Mucosa of descending colon (tissue), 3 donors: ENCODE measurements around the gene TARS3. TPM values are rescaled to one million over a fixed set of nuclear protein-coding genes. Genes with fewer than 3 reads are reported as not detected.

Experiments
- ATAC-seq: fragments of 200-7000 bp; cut with Tn5 transposase; one replicate; pipeline ENCODE4 v1.9.1; 2020; ENCODE audit warnings: mild to moderate bottlenecking, moderate library complexity
- DNase-seq, 3 donors: peaks; one replicate each; pipeline ENCODE4 v3.0.0-alpha.2; 2020
- H3K36me3 ChIP-seq: fragments of 200-600 bp; one replicate; pipeline ENCODE4 v1.8.0; 2021; ENCODE audit warnings: low read depth, mild to moderate bottlenecking
- H3K4me1 ChIP-seq: fragments of 200-600 bp; one replicate; pipeline ENCODE4 v1.8.0; 2021; ENCODE audit warnings: low read depth, mild to moderate bottlenecking
- H3K4me3 ChIP-seq: fragments of 200-600 bp; one replicate; pipeline ENCODE4 v1.8.0; 2021; ENCODE audit warnings: mild to moderate bottlenecking
- H3K9me3 ChIP-seq: fragments of 200-600 bp; one replicate; pipeline ENCODE4 v1.8.0; 2021; ENCODE audit warnings: mild to moderate bottlenecking
- CTCF ChIP-seq: fragments of 200-600 bp; IDR thresholded peaks from one replicate; pipeline ENCODE4 v1.8.0; 2022; ENCODE audit warnings: antibody characterized with exemption, mild to moderate bottlenecking
- intact Hi-C, 2 donors: fragments of 100-400 bp; cut with DNase I in 1 of 2; cut with micrococcal nuclease in 1 of 2; formaldehyde crosslinking; loops; one replicate each; pipeline versions ENCODE4 v1.11.0 to v1.11.1; 2022; cut with DNase I, micrococcal nuclease
- total RNA-seq, 3 donors: library from RNA; stranded (reverse); fragmentation: NEBNext Ultra II Directional in 2 of 3; extraction: Animal tissue kit (Norgen Biotek cat#: 25700) in 2 of 3; gene quantifications; one replicate each; pipeline versions ENCODE4 v1.2.1 to v1.2.4, GENCODE V29; 2021 to 2023
- donor health status: DM: no; HTN: no; CAD: no; lungs with moderate emphysema.
- donor health status: DM: no; HTN: no; CAD: no.
- donor health status: DM: no; HTN: yes; CAD: no.

The TARS3 gene
- total RNA-seq, 3 donors from 2014 or later, result 7.3 to 22.6 (median 9.2) TPM

- Histone ChIP-seq H3K4me1 (no peaks in the 10 kb centered on the region), H3K4me3 (no peak overlapping the region), H3K9me3 (no peaks in the 10 kb centered on the region), H3K36me3 (no peaks in the 10 kb centered on the region)
- intact Hi-C loops, result no loop called here
- DNase-seq (no peak), ATAC-seq (no peak)
- TF ChIP-seq CTCF, result no peak
Observed at GRCh38 chr15:101607108-101607507, 117.2 kb downstream of the TARS3 start.

DNA sequence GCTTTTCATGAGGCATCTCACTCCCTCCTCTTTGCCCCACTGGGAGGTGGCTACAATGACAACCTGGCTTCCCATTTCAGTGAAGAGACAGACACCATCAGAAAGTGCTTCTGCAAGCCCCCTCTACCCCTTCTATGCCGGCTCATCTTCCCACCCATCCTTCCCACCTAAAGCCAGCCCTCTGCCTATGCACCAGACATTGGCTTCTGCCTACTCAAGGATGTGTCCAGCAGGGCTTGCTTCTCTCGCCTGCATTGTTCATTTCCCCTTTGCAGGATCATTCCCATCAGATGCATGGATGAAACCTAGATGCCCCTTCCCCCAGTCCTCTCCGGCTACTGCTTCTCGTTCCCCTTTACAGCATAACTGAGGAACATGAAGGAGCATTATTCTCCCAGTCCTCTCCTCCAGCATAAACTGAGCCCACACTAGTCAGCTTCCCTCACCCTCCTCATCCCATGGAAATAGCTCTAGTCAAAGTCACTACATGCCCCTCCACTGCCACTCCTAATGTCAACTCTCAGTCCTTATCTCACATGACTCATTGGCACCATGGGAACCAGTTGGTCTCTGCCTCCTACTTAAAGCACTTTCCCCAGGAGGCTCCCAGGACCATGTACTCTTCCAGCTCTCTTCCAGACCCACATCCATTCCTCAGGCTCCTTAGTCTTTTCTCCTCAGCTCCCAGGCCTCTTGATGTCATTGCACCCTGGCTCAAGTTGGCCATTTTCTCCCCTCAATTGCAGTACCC lies 120.0 kb downstream of the TARS3 start:
- DNase-seq, result no peak
- Histone ChIP-seq H3K4me3 (no peak overlapping the region), H3K36me3 (no peaks in the 10 kb centered on the region), H3K9me3 (no peaks in the 10 kb centered on the region), H3K4me1 (no peaks in the 10 kb centered on the region)
- intact Hi-C loops, result no loop called here
- no peak for TF ChIP-seq CTCF
- peak; percentile 30 for ATAC-seq

Other genes with a start within 250 kb of the TARS3 start
- 10 to 100 TPM; 21.3 to 58.4 (median 30.3) TPM for gene PCSK6, start 234.8 kb downstream of the TARS3 start, total RNA-seq
- gene TM2D3, start 72.1 kb downstream of the TARS3 start, total RNA-seq, result 10 to 100 TPM; 30.9 to 54.0 (median 35.8) TPM
- gene OR4F6, start 79.0 kb upstream of the TARS3 start, total RNA-seq, result not detected
- not detected for gene OR4F15, start 87.7 kb upstream of the TARS3 start, total RNA-seq